Left cardiac atrium (tissue), 2 donors: ENCODE results near the gene ZNF12. TPM values are rescaled to one million over a fixed set of nuclear protein-coding genes. Genes with fewer than 3 reads are reported as not detected.

Experiments
- total RNA-seq, 2 donors: library from RNA; stranded (reverse); fragmentation: NEBNext Ultra II Directional; extraction: Animal tissue kit (Norgen Biotek cat#: 25700); gene quantifications; one replicate each; pipeline ENCODE4 v1.2.1, GENCODE V29; 2021
- donor health status: DM: no; HTN: yes; CAD: no; lungs with severe emphysema.
- donor health status: DM: yes; HTN: yes; CAD: no.

Gene ZNF12
- total RNA-seq, 2 donors from 2014 or later, result 13.6 to 25.5 TPM

Other genes starting within 250 kb of the ZNF12 start
- gene KDELR2, start 222.8 kb downstream of the ZNF12 start, total RNA-seq, result 100 to 1,000 TPM in 1 of 2 donors, 10 to 100 TPM in 1; 90.8 to 122 TPM
- gene GRID2IP, start 155.5 kb downstream of the ZNF12 start, total RNA-seq, result under 1 TPM in 1 of 2 donors, not detected in 1; 0.08 TPM
- 10 to 100 TPM; 36.5 to 43.0 TPM for gene ZDHHC4, start 129.5 kb downstream of the ZNF12 start, total RNA-seq
- 10 to 100 TPM; 15.1 to 17.8 TPM for gene INTS15, start 116.9 kb downstream of the ZNF12 start, total RNA-seq
- gene ZNF853, start 91.3 kb downstream of the ZNF12 start, total RNA-seq, result 10 to 100 TPM; 12.6 to 12.8 TPM
- 10 to 100 TPM; 16.7 to 18.3 TPM for gene ZNF316, start 69.6 kb downstream of the ZNF12 start, total RNA-seq
- not detected for gene RSPH10B2, start 47.2 kb upstream of the ZNF12 start, total RNA-seq
- 10 to 100 TPM; 27.2 to 41.2 TPM for gene CCZ1B, start 119.3 kb upstream of the ZNF12 start, total RNA-seq